HL-60/S4 (cell line): ENCODE data around the gene WDR70.
"Not testable (repeated sequence)": the region's sequence is repeated elsewhere in the genome, so short reads cannot be mapped to it uniquely, and the experiment has no call there.

ENCODE experiments used
- in situ Hi-C: fragments of 300-500 bp; cut with MboI; formaldehyde crosslinking; loops from 2 replicates; pipeline ENCODE4 v1.14.3; 2022; ENCODE audit warnings: low sequenced_read_pairs

WDR70 gene

DNA sequence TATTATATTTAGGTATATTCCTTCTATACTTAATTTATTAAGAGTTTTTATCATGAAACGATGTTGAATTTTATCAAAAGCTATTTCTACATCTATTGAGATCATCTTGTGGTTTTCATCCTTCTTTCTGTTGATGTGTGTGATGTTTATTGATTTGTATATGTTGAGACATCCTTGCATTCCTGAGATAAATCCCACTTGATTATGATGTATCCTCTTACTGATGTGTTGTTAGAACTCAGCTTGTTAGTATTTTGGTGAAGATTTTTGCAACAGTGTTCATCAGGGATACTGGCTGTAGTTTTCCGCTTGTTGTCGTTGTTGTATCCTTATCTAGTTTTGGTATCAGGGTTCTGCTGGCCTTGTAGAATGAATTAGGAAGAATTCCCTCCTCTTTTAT, 247.1 kb downstream of the WDR70 start:
- in situ Hi-C loops = no loop called here

DNA sequence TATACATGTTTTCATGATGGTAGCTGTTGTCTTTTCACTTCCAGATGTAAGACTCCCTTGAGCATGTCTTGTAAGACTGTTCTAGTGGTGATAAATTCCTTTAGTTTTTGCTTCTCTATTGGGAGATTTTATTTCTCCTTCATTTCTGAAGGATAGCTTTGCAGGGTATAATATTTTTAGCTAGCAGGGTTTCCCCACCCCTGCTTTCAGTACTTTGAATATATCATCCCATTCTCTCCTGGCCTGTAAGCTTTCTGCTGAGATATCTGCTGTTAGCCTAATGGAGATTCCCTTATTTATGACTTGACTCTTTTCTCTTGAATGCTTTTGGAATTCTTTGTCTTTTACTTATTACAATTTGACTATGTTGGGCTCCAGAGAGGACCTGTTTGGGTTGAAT, 249.8 kb downstream of the WDR70 start:
- in situ Hi-C loops = no loop called here

DNA sequence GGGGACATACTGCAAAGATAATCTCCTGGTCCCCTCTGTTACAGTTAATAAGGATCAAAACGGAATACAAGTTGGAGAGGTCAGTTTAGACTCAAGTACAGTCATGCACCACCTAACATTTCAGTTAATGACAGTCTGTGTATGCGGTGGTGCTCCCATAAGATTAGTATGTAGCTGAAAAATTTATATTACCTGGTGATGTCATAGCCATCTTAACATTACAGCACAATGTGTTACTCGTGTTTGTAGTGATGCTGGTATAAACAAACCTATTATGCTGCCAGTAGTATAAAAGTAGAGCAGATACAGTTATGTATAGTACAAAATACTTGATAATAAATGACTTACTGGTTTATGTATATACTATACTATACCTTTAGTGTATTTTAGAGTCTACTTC, 252.8 kb downstream of the WDR70 start:
- in situ Hi-C loops = no loop called here

DNA sequence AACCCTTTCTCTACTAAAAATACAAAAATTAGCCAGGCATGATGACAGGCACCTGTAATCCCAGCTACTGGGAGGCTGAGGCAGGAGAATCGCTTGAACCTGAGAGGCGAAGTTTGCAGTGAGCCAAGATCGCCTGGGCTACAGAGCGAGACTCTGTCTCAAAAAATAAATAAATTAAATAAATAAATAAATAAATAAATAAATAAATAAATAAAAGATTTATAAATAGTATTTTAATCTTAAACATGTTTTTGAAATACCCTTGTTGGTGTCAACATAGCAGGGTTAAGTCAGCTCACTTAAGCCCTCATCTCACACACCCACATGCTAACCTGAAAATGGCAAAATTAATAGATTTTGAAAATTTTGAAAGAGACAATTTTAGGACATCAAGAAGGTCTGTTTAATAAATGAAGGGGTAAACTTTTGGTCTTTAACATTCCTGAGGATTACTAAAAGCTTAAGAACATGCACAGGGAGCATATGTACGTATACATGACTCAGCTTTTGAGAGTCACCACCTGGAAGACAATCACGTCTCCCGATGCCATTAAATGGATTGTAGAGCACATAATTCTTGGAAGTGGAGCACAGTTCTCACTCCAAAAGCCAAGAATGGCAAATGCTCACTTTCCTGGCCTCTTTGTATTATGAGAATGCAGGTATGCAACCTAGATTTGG, 258.2 kb downstream of the WDR70 start:
- in situ Hi-C loops = no loop called here

DNA sequence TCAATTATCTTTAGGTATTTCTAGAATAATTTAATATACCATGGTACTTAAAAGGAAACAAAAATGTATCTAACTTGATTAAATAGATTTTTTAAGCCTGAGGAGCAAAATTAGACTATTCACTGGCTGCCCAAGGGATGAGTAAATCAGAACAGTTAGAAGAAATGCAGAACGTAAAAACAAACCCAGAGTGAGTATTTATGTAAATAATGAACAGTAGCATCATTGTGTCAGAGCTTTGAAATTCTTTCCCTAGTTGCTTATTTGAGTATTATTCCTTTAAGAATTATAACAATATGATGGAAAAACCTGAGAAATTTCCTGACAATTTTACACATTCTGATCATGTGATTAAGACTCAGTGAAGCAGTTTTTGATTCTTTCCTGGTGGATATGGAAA, 259.8 kb downstream of the WDR70 start:
- in situ Hi-C loops = no loop called here

DNA sequence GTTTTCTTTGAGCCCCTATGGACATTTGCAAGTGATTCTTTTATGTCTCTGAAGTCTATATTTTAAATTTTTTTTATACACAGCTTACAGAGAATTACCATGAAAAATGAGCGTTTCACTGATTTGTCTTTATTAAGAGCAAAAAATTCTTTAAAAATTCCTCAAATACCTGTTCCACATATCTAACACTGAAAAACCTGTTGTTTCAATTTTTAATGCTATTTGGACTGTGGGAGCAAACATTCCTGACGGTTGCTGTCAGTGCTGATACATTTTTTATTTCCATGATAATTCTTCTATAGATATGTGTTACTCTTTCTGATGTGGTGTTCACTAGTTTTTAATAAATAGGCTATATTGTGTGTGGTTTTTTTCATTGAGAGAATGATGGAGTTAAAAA, 261.0 kb downstream of the WDR70 start:
- in situ Hi-C loops = no loop called here

DNA sequence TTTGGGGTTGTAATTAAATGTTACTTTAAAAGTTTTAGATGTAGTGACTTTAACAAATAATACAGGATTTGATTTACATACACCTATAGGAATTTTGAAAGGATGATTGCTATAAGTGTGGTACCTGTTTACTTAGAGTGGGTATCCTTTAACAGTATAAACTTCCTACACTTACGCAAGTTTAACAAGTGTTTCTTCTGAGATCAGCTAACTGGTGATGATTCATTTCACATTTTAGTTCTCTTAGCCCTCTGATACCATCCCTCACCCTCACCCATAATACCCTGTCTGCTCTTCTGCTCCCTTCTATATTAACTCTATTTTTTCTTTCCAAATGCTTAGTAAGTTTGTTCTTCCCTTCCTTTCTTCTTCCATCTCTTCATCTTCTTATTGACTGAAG, 262.8 kb downstream of the WDR70 start:
- in situ Hi-C loops = no loop called here

DNA sequence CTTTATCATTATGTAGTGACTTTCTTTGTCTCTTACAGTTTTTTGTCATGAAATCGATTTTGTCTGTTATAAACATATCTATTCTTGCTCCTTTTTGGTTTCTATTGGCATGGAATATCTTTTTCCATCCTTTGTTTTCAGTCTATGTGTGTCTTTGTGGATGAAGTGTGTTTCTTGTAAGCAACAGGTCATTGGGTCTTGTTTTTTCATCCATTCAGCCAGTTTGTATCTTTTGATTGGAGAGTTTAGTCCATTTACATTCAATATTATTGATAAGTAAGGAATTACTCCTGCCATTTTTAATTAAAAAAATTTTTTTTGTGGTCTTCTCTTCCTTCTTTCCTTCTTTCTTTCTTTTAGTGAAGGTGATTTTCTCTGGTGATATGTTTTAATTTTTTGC, 266.6 kb downstream of the WDR70 start:
- in situ Hi-C loops = no loop called here

DNA sequence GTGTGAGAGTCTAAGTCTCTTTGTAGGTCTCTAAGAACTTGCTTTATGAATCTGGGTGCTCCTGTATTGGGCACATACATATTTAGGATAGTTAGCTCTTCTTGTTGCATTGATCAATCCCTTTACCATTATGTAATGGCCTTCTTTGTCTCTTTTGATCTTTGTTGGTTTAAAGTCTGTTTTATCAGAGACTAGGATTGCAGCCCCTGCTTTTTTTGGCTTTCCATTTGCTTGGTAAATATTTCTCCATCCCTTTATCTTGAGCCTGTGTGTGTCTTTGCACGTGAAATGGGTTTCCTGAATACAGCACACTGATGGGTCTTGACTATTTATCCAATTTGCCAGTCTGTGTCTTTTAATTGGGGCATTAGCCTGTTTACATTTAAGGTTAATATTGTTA, 275.4 kb downstream of the WDR70 start:
- in situ Hi-C loops = not testable (repeated sequence)

DNA sequence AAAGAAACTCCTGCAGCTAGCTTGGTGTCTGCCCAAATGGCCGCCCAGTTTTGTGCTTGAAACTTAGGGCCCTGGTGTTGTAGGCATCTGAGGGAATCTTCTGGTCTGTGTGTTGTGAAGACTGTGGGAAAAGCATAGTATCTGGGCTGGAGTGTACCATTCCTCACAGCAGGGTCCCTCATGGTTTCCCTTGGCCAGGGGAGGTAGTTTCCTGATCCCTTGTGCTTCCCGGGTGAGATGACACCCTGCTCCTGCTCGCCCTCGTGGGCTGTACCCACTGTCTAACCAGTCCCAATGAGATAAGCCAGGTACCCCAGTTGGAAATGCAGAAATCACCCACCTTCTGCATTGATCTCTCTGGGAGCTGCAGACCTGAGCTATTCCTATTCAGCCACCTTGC, 277.9 kb downstream of the WDR70 start:
- in situ Hi-C loops = no loop called here

DNA sequence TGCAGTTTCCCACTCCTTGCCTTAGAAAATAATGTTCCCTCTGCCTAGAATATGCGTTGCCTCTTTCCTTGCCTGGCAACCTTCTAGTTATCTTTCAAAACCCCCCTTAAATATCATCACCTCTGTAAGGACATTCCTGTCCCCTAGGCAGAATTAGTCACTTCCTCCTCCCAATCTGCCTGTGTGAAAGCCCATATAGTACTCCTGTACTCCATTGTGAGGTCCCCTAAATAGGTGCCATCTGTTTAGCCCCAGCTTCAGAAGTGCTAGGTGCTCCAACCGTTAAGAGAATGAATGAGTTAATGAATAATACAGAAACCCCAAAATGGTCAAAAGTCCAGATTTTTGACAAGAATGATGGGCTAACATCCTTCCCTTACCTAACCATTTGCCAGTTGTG, 279.3 kb downstream of the WDR70 start:
- in situ Hi-C loops = no loop called here

DNA sequence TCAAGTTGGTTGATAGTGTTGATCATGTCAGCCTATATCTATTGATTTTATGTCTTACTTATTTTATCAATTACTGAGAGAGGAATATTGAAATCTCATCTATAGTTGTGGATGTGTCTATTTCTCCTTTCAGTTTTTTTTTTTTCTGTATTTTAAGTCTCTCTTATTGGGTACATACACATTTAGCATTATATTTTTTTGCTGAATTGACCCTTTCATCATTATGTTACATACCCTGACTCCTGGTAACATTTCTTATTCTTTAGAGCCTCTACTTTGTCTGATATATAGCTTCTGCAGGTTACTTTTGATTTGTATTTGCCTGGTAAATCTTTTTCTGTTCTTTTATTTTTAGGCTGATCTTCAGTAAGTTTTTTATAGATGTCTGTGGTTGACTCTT, 281.2 kb downstream of the WDR70 start:
- in situ Hi-C loops = no loop called here

DNA sequence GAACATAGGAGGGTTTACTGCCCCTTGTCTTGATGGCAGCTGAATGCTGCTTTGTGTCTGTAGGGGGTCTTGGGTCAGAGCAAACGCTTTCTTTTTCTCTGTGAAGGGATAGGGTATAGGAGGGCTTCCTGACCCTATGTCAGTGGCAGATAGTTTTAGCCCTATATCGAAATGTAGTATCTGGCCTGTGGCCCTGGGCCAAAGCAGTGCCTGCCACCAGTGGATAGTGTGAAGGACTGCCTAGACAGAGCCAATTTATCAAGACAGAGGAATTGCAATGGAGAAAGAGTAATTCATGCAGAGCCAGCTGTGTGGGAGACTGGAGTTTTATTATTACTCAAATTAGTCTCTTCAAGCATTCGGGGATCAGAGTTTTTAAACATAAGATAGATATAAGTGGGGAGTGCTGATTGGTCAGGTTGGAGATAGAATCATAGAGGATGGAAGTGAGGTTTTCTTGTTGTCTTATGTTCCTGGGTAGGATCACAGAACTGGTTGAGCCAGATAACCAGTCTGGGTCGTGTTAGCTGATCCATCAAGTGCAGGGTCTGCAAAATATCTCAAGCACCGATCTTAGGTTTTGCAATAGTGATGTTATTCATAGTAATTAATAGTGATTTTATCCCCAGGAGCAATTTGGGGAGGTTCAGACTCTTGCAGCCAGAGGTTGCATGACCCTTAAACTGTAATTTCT, 282.3 kb downstream of the WDR70 start:
- in situ Hi-C loops = no loop called here

DNA sequence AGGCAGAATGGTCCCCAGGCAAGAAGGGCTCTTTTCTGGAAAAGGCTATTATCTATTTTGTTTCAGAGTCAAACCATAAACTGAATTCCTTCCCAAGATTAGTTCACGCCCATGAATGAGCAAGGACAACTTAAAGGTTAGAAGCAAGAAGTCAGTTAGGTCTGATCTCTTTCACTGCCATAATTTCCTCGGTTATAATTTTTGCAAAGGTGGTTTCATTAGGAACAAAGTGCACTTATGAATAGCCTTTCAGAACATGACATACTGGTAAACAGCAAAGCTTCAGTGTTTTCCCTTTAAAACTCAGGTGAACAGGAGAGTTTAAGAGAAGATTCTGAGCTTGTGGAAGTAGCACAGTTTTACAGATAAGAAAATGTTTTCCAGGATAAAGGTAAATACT, 282.8 kb downstream of the WDR70 start:
- in situ Hi-C loops = no loop called here

DNA sequence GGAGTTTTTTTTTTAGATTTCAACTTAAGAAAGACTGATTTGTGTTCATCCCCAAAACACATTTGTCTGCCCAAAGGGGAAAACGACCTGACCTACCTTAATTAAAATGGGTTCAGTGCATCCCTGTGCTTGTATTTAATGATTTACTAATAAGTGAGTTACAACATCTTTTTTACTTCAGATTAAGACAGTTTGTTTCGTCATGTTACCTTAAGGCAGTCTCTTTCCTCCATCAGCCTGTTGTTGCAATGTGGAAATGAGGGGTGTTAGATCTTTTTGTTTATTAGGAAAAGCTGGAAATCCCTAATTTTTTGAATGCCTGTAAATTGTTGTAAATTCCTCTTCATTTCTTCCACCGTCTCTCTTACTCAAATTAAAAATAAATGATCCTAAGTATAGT, 283.2 kb downstream of the WDR70 start:
- in situ Hi-C loops = no loop called here

DNA sequence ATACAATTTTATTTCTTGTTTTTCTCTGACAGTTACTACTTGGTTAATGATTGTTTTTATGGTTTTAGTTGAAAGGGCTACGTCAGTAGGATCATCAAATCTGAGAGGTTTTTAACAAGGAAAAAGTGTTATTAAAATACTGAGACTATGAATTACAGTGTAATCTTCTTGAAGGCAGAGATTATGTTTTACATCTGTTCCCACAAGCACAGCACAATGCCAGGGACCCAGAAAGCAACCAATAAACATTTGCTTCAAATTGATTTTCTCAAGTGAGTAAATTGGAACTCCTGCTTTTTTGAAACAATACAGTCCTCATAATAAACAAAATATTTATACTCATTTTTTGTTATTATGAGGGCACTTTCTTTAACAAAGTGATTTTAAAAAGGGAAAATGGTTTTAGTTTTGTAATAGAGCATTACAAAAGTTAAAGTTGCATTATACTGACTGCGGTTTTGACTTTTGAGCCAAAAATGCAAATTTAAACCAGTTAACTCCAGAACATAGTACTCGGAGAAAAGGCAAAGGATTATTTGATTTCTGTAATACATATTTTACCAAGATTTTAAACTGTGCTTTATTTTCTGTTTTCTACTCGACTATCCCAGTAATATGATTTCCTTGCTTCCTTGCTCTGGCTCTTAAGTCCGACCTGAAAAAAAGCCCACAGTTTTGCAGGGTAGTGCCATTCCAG, 283.8 kb downstream of the WDR70 start:
- in situ Hi-C loops = no loop called here

DNA sequence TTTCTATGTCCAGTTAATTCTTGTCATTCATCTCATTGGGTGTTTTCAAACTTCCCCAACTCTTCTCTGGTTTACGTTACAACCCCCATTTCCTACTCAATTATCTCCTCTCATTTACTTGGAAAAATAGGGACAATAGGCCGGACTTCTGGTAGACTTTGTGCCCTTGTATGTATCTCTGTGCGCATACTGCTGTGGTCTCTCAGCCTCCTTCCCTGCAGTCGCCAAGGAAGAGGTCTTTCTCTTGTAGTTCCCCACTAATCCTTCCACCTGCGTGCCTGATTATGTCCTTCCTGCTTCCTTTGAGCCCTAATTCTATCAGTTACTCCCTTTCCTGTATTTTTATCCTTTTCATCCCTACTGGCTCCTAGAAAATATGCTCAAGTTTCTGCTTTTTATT, 284.4 kb downstream of the WDR70 start:
- in situ Hi-C loops = no loop called here

DNA sequence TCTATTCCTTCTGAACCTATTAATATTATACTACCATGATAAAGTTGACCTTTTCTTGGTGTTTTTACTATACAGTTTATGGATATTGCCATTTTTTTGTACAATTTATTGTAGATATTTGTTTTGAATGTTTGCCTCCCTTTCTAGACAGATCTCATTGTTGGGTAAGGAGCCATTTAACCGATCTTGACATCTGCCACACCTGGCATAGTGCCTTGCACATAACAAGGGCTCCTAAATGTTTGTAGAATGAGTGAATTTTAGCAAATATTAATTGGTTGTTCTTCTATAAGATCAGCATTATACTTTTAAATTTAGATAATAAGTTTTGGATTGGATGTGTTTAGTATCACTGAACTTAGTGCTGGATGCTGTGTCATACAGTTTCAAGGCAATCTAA, 285.4 kb downstream of the WDR70 start:
- in situ Hi-C loops = no loop called here

DNA sequence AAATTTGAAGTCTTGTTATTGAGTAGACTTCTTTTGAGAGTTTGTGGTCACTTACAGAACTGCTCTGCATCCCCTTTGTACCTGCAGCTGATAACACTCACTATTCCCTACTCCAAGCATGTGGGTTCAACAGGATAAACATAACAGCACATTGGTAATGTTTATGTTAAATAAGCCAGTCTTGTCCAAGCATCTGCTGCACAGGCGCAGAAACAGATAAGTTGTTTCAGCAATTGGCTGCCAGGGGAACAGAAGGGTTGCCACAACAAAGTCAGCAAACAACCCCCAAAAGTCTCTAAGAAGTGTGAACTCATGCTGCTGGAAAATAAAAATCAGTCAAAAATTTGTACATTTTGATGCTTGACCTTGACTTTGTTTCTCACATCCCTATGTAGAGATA, 286.2 kb downstream of the WDR70 start:
- in situ Hi-C loops = no loop called here

DNA sequence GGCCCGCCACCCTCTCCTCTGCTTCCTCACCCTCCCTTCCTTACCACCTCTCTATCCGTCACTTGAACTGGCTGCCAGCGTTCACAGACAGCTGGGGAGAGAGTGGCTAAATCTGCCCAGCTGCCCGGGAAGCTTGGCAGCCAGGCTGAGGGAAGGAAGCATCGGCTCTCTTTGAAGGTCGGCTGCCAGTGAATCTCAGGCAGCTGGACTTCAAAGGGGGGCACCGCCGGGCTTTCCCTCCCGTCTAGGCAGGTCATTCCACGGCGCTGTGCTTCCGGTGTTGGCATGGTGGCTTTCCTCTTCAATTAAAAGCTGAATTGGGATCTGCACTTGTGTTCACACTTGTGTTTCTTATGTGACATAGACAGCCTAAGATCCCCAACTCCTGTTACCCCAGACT, 286.8 kb downstream of the WDR70 start:
- in situ Hi-C loops = no loop called here

DNA sequence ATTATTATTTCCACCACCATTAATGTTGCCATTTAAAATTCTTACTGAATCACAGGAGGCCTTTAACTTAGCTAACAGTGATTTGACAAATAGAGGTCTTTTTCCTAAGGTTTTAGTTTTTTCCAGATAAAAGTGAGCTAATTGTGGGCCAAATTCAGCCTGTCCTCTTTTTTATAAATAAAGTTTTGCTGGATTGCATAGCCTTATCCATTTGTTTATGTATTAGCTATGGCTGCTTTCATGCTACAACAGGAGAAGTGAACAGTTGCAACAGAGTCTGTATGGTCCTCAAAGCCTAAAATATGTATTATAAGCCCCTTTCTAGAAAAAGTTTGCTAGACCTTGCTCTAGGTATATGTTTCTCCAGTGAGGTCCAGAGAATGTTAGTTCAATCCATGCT, 288.3 kb downstream of the WDR70 start:
- in situ Hi-C loops = no loop called here

DNA sequence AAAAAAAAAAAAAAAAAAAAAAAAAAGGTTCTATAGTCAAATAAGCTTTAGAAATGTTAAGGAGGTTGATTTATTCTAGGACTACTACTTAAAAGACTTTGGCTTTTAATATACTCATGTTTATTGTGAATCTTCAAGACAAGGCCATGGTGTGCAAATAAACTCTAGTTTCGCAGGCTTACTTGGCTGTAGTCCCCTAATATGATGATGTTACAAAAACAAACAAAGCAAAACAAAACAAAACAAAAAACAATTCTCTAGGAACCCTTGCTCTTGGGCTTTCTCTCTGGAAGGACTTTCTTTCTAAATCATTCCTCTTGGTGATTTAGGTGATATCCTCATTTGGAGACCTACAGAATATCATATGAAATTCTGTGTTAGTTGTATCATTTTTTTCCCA, 288.7 kb downstream of the WDR70 start:
- in situ Hi-C loops = no loop called here
